Subcutaneous adipose tissue (tissue), 4 donors: ENCODE data around the gene LGALS14. TPM values are rescaled to one million over a fixed set of nuclear protein-coding genes. Genes with fewer than 3 reads are reported as not detected.

ENCODE experiments used
- CTCF ChIP-seq: fragments of 450-650 bp; IDR thresholded peaks from one replicate; pipeline ENCODE4 v1.5.1; 2016; ENCODE audit warnings: low read depth, mild to moderate bottlenecking, control low read depth, antibody characterized with exemption, moderate library complexity
- total RNA-seq, 4 donors: library from RNA; depleted of rRNA; stranded (reverse); fragments of >200 nt; gene quantifications; one replicate each; pipeline ENCODE4 v1.1.0, GENCODE V29; 2016

Gene LGALS14
- total RNA-seq, 4 donors from 2014 or later: not detected

- TF ChIP-seq CTCF: no peak
Observed at GRCh38 chr19:39684267-39684666, 20.0 kb upstream of the LGALS14 start.

GRCh38 chr19:39686739-39687138, 17.5 kb upstream of the LGALS14 start:
- TF ChIP-seq CTCF: no peak

- TF ChIP-seq CTCF: no peak
Observed at GRCh38 chr19:39692166-39692565, 12.1 kb upstream of the LGALS14 start.

GRCh38 chr19:39692822-39693221, 11.5 kb upstream of the LGALS14 start:
- TF ChIP-seq CTCF: no peak

GRCh38 chr19:39695759-39696158, 8.5 kb upstream of the LGALS14 start:
- no peak for TF ChIP-seq CTCF

- no peak for TF ChIP-seq CTCF
Observed at GRCh38 chr19:39696387-39696786, 7.9 kb upstream of the LGALS14 start.

- TF ChIP-seq CTCF: no peak
Observed at GRCh38 chr19:39698535-39698934, 5.7 kb upstream of the LGALS14 start.
